Testis (tissue), 2 donors: ENCODE measurements around the gene PAK5.

Experiments
- CTCF ChIP-seq, 3 experiments: fragments of 450-650 bp in 2 of 3; fragments of 200-600 bp in 1 of 3; sonication (generic) in 1 of 3; IDR thresholded peaks; one replicate each; pipeline ENCODE4 v1.5.1; 2016 to 2019; ENCODE audit warnings: antibody characterized with exemption in 3 of 3, mild to moderate bottlenecking in 2 of 3, moderate library complexity in 1 of 3
- POLR2A ChIP-seq: fragments of 450-650 bp; IDR thresholded peaks from one replicate; pipeline ENCODE4 v1.6.1; 2017; ENCODE audit warnings: antibody characterized with exemption, mild to moderate bottlenecking, moderate library complexity

DNA sequence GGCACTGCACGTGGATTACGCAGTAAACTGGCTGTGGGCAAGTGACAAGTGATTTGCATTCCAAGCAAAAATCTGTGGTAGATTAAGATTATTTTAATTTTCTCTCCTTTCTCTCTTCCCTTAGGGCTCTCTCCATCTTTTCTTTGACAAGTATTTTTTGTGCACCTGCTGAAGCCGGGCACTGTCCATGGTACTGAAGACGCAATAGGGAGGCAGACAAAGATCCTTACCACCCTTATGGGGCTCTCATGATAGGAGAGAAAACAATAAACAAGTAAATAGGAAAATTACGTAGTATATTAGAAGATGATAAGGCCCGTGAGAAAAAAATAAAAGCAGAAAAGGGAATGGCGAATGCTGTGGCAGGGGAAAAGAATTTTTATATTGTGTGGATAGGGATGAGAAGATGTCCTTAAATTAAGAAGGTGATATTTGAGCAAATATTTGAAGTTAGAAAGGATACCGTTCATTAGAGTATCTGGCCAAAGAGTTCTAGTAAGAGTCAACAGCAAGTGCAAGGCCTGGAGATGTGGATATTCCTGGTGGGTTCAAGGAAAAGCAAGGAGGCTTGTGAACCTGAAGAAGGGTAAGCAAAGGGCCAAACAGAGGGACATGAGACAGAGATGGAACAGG lies 178.5 kb downstream of the PAK5 start:
- TF ChIP-seq CTCF (IDR thresholded peaks at IDR 0.05) (no peak), POLR2A (no peak)
